Endometrial microvascular endothelial cells (primary cell): Measurements from ENCODE around the gene ATP13A4. TPM values are rescaled to one million over a fixed set of nuclear protein-coding genes. Genes with fewer than 3 reads are reported as not detected.

ENCODE experiments used
- in situ Hi-C: cut with HindIII; loops from 2 replicates; pipeline ENCODE4 v1.10.0; 2017; ENCODE audit warnings: low sequenced_read_pairs, low pct_unique_long_range_greater_than_20kb; ENCODE audit errors: inconsistent ontology term
- total RNA-seq: library from RNA; depleted of rRNA; stranded (reverse); fragments of >200 nt; gene quantifications from one replicate; pipeline ENCODE4 v1.2.3, GENCODE V29; 2015; ENCODE audit errors: inconsistent ontology term

ATP13A4 gene
- total RNA-seq, 1 donor from 2014 or later: not detected

DNA sequence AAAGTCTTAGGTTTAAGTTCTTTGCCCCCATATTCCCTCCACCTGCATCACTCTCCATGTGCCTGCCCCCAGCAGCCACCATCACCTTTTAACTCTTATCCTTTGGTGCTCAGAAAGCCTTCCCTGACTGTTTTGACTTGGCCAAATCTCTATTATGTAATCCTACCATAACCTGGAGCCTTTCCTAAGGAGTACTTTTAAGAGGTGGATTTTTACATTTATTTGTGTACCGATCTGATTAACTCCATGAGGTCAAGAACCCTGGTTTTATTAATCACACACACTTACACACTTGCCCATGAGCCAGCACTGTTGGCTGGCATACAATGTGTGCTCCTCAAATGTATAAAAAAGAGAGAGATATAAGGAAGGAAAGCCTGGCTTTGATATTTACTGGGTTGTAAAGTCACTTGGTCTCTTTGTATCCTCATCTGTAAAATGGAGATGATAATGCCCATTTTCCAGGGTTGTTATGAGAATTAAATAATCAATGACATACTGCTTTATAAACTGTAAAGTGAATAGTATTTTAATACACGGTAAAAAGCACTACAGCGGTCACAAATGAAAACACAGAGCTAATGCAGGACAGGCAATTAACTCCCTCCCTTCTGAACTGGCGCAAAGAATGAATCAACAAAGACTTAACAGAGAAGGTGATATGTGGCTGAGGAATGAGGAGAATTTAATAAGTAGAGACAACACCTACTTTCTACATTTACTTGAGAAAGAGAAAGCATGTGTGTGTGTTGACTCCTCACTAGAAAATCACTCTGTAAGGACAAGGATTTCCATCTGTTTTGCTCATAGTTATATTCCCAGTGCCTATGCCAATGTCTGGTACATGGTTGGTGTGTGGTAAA lies 45.4 kb downstream of the ATP13A4 start:
- in situ Hi-C loops: no loop called here

DNA sequence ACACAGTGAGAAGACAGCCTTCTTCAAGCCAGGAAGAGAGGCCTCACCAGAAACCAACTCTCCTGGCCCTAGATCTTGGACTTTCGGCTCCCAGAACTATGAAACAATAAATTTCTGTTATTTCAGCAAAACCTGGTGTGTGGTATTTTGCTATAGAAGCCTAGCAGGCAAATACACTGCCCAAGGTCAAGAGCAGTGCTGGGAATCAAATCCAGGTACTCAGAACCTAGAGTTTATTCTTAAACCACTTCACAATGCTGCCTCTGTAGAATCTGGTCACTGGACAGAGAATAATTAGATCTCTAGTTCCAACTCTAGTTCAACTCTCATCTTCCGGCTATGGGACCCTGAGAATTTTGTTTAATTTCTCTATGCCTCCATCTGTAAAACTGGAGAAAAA lies 46.6 kb downstream of the ATP13A4 start:
- in situ Hi-C loops: no loop called here

DNA sequence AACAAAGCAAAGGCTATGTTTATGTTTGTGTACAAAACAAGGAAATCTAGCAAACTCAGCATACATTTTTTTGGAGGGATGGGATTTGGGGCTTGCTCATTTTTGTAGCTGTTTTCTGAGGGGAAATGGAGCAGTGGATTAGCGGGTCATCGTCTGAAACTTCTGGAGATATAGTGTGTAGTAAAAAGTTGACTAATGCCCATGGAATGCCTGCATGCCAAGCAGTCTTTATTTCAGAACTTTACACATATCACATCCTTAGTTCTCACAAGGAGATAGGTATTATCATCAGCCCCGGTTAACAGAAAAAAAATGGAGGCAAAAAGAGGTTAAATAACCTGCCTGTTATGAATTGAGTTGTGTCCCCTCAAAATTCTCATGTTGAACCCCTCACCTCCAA lies 47.1 kb downstream of the ATP13A4 start:
- in situ Hi-C loops: no loop called here

- in situ Hi-C loops: no loop called here
Measured at GRCh38 chr3:193506921-193507320, 47.8 kb downstream of the ATP13A4 start.

GRCh38 chr3:193502871-193503270 lies 51.8 kb downstream of the ATP13A4 start:
- in situ Hi-C loops: no loop called here

- in situ Hi-C loops: no loop called here
Measured at GRCh38 chr3:193499801-193500485, 54.8 kb downstream of the ATP13A4 start.

GRCh38 chr3:193499136-193499770 lies 55.4 kb downstream of the ATP13A4 start:
- in situ Hi-C loops: no loop called here

DNA sequence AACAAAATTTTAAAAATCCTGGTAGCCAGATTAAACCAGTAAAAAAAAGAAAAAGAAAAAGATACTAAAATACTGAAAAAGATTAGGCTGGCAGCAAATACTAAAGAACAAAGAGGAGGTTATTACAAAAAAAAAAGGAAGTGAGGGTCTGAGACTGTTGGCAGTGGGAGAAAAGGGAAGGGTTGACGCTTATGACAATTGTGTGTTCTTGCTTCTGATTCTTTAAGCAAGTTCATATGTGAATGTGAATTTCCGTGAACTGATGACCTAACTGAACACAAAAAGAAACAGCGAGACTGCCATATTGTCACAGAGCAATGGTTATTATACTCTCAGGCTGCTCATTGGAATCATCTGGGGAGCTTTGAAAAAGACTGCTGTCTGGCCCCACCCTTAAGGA lies 56.5 kb downstream of the ATP13A4 start:
- in situ Hi-C loops: no loop called here

DNA sequence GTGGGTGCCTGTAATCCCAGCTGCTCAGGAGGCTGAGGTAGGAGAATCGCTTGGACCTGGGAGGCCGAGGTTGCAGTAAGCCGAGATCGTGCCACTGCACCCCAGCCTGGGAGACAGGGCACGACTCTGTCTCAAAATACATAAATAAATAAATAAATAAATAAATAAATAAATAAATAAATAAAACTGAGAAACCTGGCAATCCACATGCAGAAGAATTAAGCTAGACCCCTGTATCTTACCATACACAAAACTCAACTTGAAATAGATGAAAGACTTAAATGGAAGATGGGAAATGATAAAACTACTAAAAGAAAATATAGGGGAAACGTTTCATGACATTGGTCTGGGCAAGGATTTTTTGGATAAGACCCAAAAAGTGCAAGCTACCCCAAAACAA lies 58.0 kb downstream of the ATP13A4 start:
- in situ Hi-C loops: no loop called here

- in situ Hi-C loops: no loop called here
Measured at GRCh38 chr3:193491026-193491425, 63.7 kb downstream of the ATP13A4 start.

DNA sequence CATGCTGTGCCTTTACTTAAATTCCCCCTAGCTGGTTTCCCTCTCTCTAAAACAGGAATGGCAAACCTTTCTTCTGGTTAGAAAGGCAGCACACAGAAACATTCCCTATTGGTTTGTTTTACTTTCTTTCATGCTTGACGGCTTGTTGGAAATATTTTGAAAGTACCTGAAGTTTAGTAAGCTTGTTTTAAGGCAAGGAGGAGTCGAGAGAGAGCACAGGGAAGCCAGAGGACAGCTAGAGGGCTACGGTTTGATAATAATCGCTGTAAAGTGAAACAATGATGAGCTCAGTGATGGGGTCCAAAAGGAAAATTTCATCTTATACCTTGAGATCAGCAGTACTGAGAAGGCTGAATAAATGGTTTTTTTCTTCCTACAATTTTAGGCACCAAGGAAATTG lies 64.1 kb downstream of the ATP13A4 start:
- in situ Hi-C loops: no loop called here

DNA sequence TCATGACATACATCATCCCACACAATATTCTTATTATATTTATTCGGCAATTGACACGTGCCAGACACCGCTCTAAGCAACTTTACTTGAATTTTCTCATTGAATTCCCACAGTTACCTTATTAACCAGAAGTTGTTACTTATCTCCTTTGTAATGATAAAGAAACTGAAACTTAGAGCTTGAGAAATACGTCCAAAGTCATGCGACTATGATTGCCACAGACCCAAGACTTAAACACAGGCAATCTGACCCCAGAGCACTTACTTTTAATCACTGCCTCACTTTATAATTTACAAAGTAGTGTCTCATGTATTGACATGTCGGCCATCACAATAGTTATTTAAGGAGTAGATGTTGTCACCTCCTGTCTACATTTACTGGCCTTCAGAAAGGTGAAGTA lies 64.7 kb downstream of the ATP13A4 start:
- in situ Hi-C loops: no loop called here

- in situ Hi-C loops: no loop called here
Measured at GRCh38 chr3:193488741-193489140, 66.0 kb downstream of the ATP13A4 start.

GRCh38 chr3:193483988-193484539 lies 70.6 kb downstream of the ATP13A4 start:
- in situ Hi-C loops: no loop called here

- in situ Hi-C loops: no loop called here
Measured at GRCh38 chr3:193481436-193481835, 73.3 kb downstream of the ATP13A4 start.

DNA sequence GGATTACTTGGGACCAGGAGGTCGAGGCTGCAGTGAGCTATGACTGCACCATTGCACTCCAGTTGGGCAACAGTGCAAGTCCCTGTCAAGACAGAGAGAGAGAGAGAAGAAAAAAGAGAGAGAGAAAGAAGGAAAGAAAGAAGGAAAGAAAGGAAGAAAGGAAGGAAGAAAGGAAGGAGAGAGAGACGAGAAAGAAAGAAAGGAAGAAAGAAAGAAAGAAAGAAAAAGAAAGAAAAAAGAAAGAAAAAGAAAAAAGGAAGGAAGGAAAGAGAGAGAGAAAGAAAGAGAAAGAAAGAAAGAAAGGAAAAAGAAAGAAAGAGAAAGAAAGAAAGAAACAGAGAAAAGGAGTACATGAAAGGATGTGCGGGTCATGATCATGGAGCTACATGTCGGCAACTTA lies 80.2 kb downstream of the ATP13A4 start:
- in situ Hi-C loops: no loop called here

- in situ Hi-C loops: no loop called here
Measured at GRCh38 chr3:193470710-193471109, 84.0 kb downstream of the ATP13A4 start.

DNA sequence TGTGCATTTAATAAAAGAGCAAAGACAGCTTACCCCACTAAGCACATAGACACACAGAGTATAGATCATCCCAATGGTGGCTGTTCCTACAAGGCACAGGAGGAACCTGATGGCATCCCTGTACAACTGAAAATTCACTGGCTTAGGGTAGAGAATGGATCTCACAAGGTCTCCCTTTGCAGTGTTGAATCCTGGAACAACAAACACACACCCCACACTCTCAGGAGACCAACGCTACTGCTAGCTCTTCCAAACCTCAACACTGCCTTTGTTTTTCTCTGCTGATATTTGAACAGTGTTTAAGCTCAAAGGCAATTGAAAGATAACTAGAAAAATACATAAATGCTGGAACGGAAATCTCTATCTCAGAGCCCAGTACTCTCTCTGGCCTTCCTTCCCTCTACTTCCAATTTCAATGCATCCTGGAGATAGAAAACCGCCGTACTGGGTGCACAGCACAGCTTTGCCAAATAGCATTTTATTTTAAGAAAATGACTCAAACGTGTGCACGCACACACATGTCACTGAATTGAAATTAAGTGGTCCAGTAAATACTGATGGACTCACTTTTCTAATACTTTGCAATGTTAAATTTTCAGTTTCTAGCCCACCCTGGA lies 88.6 kb downstream of the ATP13A4 start:
- in situ Hi-C loops: no loop called here

DNA sequence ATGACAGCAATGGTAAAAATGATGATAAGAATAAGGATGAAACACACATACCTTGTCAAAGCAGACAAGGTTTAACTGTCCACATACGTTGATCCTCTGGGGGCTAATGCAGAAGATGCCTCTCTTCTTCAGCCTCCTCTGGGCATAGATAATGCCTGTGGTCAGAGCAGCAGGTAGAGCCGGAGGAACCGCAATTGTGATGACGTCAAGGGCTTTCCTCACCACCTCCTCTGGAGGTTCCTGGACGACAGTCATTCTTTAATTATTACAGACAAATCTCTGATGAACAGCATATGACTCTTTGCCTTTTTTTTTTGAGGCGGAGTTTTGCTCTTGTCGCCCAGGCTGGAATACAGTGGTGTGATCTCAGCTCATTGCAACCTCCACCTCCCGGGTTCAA lies 89.8 kb downstream of the ATP13A4 start:
- in situ Hi-C loops: no loop called here
